ENCODE results near the gene OLFML2B.

DNA sequence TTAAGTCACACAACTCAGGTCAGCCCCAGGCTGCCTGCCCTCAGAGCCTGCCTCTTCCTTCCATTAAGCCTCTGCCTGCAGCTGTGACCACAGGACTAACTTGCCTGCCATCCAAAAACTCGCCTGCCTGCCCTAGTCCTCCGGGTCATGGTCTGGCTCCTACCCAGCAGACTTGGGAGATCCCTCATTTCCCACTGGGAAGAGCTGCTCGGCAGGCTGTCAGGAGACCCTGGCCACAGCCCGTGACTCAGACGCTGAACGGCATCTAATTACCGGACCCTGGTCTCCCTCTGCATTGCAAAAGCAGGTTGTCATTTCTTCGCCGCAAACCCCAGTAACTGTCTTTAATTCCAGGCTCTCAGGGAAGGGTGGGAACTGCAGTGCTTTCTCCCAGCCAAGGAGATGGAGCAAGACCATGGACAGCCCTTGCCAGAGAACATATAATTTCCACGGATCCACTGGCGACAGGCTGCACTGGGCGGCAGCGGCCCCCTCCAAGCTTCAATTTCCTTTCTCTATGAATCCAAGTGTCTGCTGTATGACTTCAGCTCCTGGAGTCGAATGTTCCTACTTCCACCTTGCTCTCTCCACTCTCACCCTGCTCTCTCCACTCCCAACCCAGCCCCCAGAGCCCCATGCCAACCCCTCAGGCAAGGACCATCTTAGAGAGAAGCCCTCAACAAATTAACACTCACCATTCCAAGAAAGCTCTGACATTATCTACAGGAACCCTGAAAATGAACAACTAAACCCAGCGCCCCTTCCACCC lies 20.4 kb downstream of the OLFML2B start:
- TF ChIP-seq, protein P1, sequence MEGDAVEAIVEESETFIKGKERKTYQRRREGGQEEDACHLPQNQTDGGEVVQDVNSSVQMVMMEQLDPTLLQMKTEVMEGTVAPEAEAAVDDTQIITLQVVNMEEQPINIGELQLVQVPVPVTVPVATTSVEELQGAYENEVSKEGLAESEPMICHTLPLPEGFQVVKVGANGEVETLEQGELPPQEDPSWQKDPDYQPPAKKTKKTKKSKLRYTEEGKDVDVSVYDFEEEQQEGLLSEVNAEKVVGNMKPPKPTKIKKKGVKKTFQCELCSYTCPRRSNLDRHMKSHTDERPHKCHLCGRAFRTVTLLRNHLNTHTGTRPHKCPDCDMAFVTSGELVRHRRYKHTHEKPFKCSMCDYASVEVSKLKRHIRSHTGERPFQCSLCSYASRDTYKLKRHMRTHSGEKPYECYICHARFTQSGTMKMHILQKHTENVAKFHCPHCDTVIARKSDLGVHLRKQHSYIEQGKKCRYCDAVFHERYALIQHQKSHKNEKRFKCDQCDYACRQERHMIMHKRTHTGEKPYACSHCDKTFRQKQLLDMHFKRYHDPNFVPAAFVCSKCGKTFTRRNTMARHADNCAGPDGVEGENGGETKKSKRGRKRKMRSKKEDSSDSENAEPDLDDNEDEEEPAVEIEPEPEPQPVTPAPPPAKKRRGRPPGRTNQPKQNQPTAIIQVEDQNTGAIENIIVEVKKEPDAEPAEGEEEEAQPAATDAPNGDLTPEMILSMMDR (IDR thresholded peaks at IDR 0.05): no peak
- TF ChIP-seq POLR2AphosphoS5 (IDR thresholded peaks at IDR 0.05): peak in 1 of 3 donors; percentile 25
- no peak for TF ChIP-seq EP300 (IDR thresholded peaks at IDR 0.05)

All from suprapubic skin (tissue), 4 donors.